ENCODE data around the gene BRIP1.

BRIP1 gene

DNA sequence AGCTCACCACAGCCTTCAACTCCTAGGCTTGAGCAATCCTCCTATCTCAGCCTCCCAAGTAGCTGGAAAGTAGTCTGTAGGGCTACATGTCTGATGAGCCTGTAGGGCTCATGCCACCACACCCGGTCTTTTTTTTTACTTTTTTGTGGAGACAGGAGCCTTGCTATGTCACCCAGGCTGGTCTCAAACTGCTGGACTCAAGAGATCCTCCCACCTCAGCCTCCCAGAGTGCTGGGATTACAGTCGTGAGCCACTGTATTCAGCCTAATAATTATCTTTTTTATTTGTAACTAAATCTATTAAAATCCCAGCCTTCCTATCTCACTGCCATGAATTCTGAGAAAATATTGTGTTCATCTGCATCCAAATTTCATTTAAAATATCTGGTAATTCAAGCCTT is 15.1 kb downstream of the BRIP1 start:
- Histone ChIP-seq H3K4me2 (no peak overlapping the region), H3K4me3 (no peak overlapping the region), H3K4me1 (peaks cover 0 to 8% (median 0%) of the 10 kb centered on the region in 10 experiments; a peak in 4 of 20 replicates), H4K20me1 (no peaks in the 10 kb centered on the region; a peak in 1 of 22 replicates), H3K36me3 (peaks cover 0 to 100% (median 75%) of the 10 kb centered on the region in 11 experiments; a peak in 18 of 22 replicates), H3K9me3 (replicated peaks in 1 of 11) (no peaks in the 10 kb centered on the region), H3K27ac (no peak overlapping the region), H3K27me3 (no peaks in the 10 kb centered on the region), H3K9ac (no peak overlapping the region)
- TF ChIP-seq Cebpa-rat (IDR thresholded peaks at IDR 0.05) = no peak

DNA sequence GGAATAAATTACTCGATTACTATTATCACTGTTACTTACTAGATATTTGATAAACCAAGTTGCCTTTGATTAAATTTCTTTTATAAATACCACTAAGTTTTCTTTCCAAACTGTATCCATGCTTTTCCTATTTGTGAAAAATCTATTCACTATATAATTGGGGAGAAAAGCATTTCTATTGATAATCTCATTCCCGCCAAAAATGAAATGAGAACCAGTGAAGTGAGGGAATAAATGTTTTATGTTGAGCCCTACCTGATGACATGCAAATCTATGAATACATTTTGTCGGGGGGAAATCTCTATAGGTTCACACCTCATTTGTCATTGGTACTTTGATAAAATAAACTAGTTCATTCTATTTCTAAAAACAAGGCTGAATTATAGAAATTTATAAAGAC is 15.7 kb downstream of the BRIP1 start:
- no peak overlapping the region for H3K4me2 ChIP-seq
- no peaks in the 10 kb centered on the region for H3K9me3 ChIP-seq (replicated peaks in 1 of 11)
- H3K4me3 ChIP-seq = no peak overlapping the region
- no peak for TF ChIP-seq Cebpa-rat (IDR thresholded peaks at IDR 0.05)
- H3K36me3 ChIP-seq = peaks cover 0 to 100% (median 78%) of the 10 kb centered on the region in 11 experiments; a peak in 18 of 22 replicates
- H3K27me3 ChIP-seq = no peaks in the 10 kb centered on the region
- no peaks in the 10 kb centered on the region; a peak in 1 of 22 replicates for H4K20me1 ChIP-seq
- H3K9ac ChIP-seq = no peak overlapping the region
- no peak overlapping the region for H3K27ac ChIP-seq
- H3K4me1 ChIP-seq = peaks cover 0 to 8% (median 0%) of the 10 kb centered on the region in 10 experiments; a peak in 4 of 20 replicates

DNA sequence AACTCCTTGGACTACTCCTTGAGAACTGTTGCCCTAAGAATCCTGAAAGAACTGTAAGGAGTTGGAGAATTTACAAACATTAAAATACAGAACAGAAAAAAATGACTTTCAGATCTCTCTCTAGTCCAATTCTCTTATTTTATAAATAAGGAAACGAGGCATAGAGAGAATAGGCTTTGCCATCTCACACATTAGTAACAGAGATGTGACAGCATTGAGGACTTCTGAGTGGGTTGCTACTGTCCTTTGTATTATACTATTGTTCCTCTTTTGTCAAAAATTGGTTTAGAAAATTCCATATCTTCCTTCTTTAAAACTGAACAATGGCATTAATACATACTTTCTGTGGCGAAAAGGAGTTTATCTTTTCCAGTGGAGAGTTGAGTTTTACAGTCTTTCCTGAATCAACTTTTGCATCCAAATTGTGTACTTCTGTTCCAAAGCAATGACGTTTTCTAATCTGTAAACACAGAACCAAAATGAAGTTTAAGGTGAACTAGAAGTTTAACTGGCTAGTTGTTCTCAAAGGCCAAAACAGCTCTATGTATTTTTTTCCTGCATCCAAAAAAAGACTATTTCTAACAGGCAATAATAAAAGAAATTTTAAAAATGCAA is 16.5 kb downstream of the BRIP1 start:
- TF ChIP-seq Cebpa-rat (IDR thresholded peaks at IDR 0.05) = no peak
- Histone ChIP-seq H3K4me3 (no peak overlapping the region), H3K4me1 (peaks cover 0 to 8% (median 0%) of the 10 kb centered on the region in 10 experiments; a peak in 4 of 20 replicates), H4K20me1 (peaks cover 0 to 2% (median 0%) of the 10 kb centered on the region in 11 experiments; a peak in 1 of 22 replicates), H3K9me3 (replicated peaks in 1 of 11) (no peaks in the 10 kb centered on the region), H3K9ac (no peak overlapping the region), H3K36me3 (peaks cover 0 to 100% (median 77%) of the 10 kb centered on the region in 11 experiments; a peak in 18 of 22 replicates), H3K27ac (no peak overlapping the region), H3K27me3 (no peaks in the 10 kb centered on the region), H3K4me2 (no peak overlapping the region)

DNA sequence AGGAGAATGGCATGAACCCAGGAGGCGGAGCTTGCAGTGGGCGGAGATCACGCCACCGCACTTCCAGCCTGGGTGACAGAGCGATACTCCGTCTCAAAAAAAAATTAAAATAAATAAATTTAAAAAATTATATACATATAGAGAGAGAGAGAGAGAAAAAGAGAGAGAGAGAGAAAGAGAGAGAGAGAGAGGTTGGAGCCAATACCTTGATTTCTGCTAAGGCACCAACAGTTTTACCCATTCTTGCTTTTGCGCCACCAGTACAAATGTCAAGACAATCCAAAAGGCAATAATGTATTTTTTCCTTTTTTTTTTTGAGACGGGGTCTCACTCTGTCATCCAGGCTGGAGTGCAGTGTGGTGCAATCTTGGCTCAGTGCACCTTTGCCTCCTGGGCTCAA is 17.2 kb downstream of the BRIP1 start:
- no peak overlapping the region for H3K9ac ChIP-seq

DNA sequence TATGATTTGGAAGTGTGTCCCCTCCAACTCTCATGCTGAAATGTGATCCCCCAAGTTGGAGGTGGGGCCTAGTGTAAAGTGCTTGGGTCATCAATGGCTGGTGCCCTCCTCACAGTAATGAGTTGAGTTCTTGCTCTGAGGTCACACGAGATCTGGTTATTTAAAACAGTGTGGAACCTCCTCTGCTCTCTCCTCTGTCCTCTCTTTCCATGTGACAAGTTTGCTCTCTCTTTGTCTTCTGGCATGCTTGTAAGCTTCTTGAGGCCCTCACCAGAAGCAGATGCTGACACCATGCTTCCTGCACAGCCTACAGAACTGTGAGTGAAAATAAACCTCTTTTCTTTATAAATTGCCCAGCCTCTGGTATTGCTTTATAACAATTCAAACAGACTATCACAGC is 19.9 kb downstream of the BRIP1 start:
- Histone ChIP-seq H3K27me3 (no peaks in the 10 kb centered on the region), H3K4me2 (no peak overlapping the region), H3K4me3 (no peak overlapping the region), H3K36me3 (peaks cover 0 to 87% (median 74%) of the 10 kb centered on the region in 11 experiments; a peak in 18 of 22 replicates), H3K4me1 (no peaks in the 10 kb centered on the region), H3K9ac (no peak overlapping the region), H3K9me3 (replicated peaks in 1 of 11) (no peaks in the 10 kb centered on the region), H4K20me1 (0 out of 22 replicates have a peak, but pooled peaks cover 0 to 4% (median 0%) of the 10 kb centered on the region in 11 experiments), H3K27ac (no peak overlapping the region)
- no peak for TF ChIP-seq Cebpa-rat (IDR thresholded peaks at IDR 0.05)

More for the DNA sequence above, 17.2 kb downstream of the BRIP1 start:
- no peak for TF ChIP-seq Cebpa-rat (IDR thresholded peaks at IDR 0.05)
- Histone ChIP-seq H3K4me1 (peaks cover 0 to 5% (median 0%) of the 10 kb centered on the region in 10 experiments; a peak in 4 of 20 replicates), H3K9me3 (replicated peaks in 1 of 11) (no peaks in the 10 kb centered on the region), H3K36me3 (peaks cover 0 to 100% (median 73%) of the 10 kb centered on the region in 11 experiments; a peak in 18 of 22 replicates), H4K20me1 (0 out of 22 replicates have a peak, but pooled peaks cover 0 to 4% (median 0%) of the 10 kb centered on the region in 11 experiments), H3K4me3 (no peak overlapping the region), H3K27me3 (no peaks in the 10 kb centered on the region), H3K27ac (no peak overlapping the region), H3K4me2 (no peak overlapping the region)

DNA sequence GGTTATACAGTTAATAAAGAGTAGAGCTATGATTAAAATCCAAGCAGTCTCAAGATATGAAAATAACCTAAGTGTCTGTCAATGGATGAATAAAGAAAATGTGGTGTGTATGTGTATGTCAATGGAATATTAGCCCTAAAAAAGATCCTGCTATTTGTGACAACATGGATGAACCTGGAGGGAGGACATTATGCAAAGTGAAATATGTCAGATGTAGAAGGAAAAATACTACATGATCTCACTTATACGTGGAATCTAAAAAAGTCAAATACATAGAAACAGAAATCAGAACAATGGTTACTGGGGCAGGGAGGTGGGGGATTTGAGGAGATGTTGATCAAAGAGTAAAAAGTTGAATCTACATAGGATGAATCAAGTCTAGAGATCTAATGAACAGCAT is 20.4 kb downstream of the BRIP1 start:
- Histone ChIP-seq H3K4me3 (no peak overlapping the region), H3K27me3 (no peaks in the 10 kb centered on the region), H3K9ac (no peak overlapping the region), H4K20me1 (0 out of 22 replicates have a peak, but pooled peaks cover 0 to 4% (median 0%) of the 10 kb centered on the region in 11 experiments), H3K4me2 (no peak overlapping the region), H3K27ac (no peak overlapping the region), H3K4me1 (no peaks in the 10 kb centered on the region), H3K9me3 (replicated peaks in 1 of 11) (no peaks in the 10 kb centered on the region), H3K36me3 (peaks cover 0 to 82% (median 68%) of the 10 kb centered on the region in 11 experiments; a peak in 18 of 22 replicates)
- no peak for TF ChIP-seq Cebpa-rat (IDR thresholded peaks at IDR 0.05)

DNA sequence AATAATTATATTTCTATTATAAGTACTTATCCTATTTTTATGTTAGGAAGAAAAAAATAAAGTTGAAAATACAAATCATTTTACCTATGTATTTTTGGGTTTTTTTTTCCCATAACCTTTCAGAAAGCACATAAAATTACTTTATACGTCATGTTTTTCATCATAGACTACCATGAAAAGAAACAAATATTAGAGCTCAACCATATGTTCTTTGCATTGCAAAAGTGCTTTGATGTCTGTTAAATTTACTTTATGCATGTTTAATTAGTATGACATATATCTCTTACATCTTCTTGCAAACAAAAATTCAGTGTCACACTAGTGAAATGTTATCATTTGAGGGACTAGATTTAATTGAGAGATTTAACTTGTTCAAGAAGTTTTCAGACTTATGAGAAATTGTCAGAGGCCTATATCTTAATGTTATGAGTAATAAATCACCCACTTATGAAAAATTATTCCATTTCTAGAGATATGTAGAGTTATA is 24.0 kb downstream of the BRIP1 start:
- Histone ChIP-seq H4K20me1 (0 out of 22 replicates have a peak, but pooled peaks cover 0 to 4% (median 0%) of the 10 kb centered on the region in 11 experiments), H3K27ac (no peak overlapping the region), H3K27me3 (no peaks in the 10 kb centered on the region), H3K9me3 (replicated peaks in 1 of 11) (no peaks in the 10 kb centered on the region), H3K9ac (no peak overlapping the region), H3K36me3 (peaks cover 0 to 66% (median 41%) of the 10 kb centered on the region in 11 experiments; a peak in 17 of 22 replicates), H3K4me3 (no peak overlapping the region), H3K4me1 (no peaks in the 10 kb centered on the region), H3K4me2 (no peak overlapping the region)
- TF ChIP-seq Cebpa-rat (IDR thresholded peaks at IDR 0.05) = no peak

DNA sequence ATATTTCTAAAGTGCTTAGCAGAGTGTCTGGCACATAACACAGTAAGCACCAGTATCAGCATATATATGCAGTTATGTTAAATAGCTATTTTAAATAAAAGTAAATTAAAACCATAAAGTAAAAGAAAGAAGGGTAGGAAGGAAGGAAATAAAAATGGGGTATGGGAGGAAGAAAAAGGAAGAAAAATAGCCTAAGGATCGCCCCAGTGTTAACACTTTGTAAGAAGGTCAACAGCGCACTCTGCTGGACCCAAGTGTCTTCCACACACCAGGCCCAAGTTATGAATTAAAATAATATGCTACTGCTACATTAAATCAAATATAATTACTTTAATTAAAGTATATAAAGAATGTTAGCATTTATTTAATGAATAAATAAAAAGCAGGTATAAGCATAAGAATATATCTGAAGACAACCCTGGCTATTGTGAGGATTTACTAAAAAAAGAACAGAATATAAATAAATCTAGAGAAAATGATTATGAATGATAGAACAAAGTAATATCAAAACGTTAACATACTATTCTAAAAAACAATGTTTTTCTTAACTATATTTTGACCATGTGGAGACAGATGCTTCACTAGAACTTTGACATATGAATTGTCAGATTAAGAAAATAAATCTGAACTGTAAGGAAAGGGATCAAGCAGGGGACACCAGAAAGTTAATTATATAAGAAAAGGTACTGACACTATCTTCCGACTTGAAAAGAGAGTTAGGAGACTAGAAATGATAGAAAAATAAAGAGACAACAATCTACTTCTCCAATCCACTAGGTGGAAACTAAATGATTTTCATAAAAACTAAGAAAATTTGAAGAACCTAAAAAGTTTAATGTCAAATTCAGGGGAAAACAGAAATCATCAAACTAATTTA is 25.9 kb downstream of the BRIP1 start:
- Histone ChIP-seq H3K36me3 (peaks cover 0 to 57% (median 23%) of the 10 kb centered on the region in 11 experiments; a peak in 16 of 22 replicates), H3K27ac (no peak overlapping the region), H3K27me3 (no peaks in the 10 kb centered on the region), H3K9ac (no peak overlapping the region), H3K4me1 (no peaks in the 10 kb centered on the region), H3K4me2 (no peak overlapping the region), H3K4me3 (no peak overlapping the region), H3K9me3 (replicated peaks in 1 of 11) (no peaks in the 10 kb centered on the region), H4K20me1 (0 out of 22 replicates have a peak, but pooled peaks cover 0 to 4% (median 0%) of the 10 kb centered on the region in 11 experiments)
- no peak for TF ChIP-seq Cebpa-rat (IDR thresholded peaks at IDR 0.05)
